ENCODE results near the gene MC1R. TPM values are rescaled to one million over a fixed set of nuclear protein-coding genes. Genes with fewer than 3 reads are reported as not detected.

The MC1R gene
- total RNA-seq, 2 experiments from 2014 or later: 2.0 to 2.5 TPM

- H3K4me3 Mint-ChIP-seq: no peak overlapping the region
- no peaks in the 10 kb centered on the region for H3K9me3 Mint-ChIP-seq
- no peaks in the 10 kb centered on the region for H3K27me3 Mint-ChIP-seq
- intact Hi-C loops (cut with micrococcal nuclease): no loop called here
- TF ChIP-seq, protein P1, sequence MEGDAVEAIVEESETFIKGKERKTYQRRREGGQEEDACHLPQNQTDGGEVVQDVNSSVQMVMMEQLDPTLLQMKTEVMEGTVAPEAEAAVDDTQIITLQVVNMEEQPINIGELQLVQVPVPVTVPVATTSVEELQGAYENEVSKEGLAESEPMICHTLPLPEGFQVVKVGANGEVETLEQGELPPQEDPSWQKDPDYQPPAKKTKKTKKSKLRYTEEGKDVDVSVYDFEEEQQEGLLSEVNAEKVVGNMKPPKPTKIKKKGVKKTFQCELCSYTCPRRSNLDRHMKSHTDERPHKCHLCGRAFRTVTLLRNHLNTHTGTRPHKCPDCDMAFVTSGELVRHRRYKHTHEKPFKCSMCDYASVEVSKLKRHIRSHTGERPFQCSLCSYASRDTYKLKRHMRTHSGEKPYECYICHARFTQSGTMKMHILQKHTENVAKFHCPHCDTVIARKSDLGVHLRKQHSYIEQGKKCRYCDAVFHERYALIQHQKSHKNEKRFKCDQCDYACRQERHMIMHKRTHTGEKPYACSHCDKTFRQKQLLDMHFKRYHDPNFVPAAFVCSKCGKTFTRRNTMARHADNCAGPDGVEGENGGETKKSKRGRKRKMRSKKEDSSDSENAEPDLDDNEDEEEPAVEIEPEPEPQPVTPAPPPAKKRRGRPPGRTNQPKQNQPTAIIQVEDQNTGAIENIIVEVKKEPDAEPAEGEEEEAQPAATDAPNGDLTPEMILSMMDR (IDR thresholded peaks at IDR 0.05): no peak
- H3K36me3 Mint-ChIP-seq (ENCODE audit: low read depth): peaks cover 31% of the 10 kb centered on the region
- ChIA-PET POLR2A (interaction anchor here (0.7 kb wide), 1 partner anchor 23 kb away, joined by 3 read pairs; no protein-coding TSS in a partner anchor), CTCF (no interaction called here)
- DNase-seq (no peak), ATAC-seq (no peak)
- peaks cover 4% of the 10 kb centered on the region for H3K4me1 Mint-ChIP-seq (ENCODE audit: low read depth)
- H3K27ac Mint-ChIP-seq: no peak overlapping the region
These were observed 13.0 kb upstream of the MC1R start for GRCh38 chr16:89905511-89906139.

DNA sequence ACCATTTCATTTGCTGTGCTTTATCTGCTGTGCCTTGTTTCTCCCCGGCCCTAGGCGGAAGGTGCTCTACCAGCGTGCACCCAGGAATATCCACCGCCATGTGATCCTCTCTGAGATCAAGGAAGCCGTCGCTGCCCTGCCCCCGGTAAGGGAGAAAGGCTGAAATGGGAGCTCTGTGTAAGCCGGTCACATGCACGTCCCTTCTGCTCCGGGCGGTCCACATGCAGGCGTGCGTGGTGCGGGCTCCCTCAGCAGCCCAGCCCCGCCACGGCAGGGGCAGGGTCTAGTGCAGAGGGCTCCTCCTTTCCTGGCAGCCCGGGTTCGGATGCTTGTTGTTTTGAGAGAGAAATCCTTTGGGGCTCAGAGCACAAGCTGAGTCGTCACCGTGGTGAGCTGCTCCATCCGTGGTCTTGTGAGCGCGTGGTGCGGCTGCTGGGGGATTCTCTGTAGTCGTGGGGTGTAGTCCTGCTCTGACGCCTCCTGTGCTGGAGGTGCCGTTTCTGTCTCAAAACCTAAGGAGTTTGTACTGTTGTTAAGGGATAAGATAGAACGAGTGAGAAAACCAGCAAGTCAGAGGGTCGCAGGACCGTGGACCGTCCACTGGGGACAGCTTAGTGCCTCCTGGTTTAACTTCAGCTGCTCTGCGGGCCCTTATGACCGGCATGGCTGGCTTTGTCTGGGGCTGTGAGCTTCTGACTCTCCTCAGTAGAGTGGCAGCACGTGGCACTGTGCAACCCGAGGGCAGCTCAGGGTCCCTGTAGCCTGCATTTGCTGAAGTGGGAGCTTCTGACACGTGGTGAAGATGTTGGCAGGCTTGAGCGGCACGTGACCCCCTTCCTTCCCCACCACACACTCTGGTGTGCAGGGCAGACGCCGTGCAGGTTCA is 12.3 kb upstream of the MC1R start:
- ChIA-PET POLR2A (interaction anchor here (0.7 to 2.1 kb wide), 3 partner anchors 12 to 33 kb away, joined by 3 to 8 read pairs (median 3); partner anchors contain the start of genes MC1R and TCF25), CTCF (no interaction called here)
- Mint-ChIP-seq H3K27me3 (no peaks in the 10 kb centered on the region), H3K9me3 (no peaks in the 10 kb centered on the region), H3K4me1 (ENCODE audit: low read depth) (peaks cover 4% of the 10 kb centered on the region), H3K36me3 (ENCODE audit: low read depth) (peaks cover 29% of the 10 kb centered on the region), H3K4me3 (no peak overlapping the region), H3K27ac (no peak overlapping the region)
- intact Hi-C loops (cut with micrococcal nuclease): no loop called here
- ATAC-seq: no peak
- no peak for DNase-seq
- TF ChIP-seq, protein P1 (IDR thresholded peaks at IDR 0.05): no peak

DNA sequence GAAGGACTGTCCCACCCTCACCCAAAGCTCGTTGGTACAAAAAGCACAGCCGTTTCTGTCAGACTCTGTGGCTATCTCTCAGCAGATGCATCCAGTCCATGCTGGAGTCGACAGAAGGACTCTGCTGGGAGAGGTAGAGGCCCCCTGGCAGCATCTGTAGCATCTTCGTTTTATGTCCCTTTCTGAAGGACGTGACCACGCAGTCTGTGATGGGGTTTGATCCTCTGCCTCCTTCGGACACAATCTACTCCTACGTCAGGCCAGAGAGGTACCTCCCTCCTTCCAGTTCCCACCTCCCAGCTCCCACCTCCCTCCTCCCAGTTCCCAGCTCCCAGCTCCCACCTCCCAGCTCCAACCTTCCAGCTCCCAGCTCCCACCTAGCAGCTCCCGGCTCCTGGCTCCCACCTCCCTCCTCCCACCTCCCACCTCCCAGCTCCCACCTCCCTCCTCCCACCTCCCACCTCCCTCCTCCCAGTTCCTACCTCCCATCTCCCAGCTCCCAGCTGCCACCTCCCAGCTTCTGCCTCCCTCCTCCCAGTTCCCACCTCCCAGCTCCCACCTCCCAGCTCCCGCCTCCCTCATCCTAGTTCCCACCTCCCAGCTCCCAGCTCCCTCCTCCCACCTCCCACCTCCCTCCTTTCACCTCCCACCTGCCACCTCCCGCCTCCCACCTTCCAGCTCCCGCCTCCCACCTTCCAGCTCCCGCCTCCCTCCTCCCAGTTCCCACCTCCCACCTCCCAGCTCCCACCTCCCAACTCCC is 11.4 kb upstream of the MC1R start:
- TF ChIP-seq, protein P1 (IDR thresholded peaks at IDR 0.05): no peak
- H3K36me3 Mint-ChIP-seq (ENCODE audit: low read depth): peaks cover 30% of the 10 kb centered on the region
- H3K4me3 Mint-ChIP-seq: no peak overlapping the region
- peaks cover 4% of the 10 kb centered on the region for H3K4me1 Mint-ChIP-seq (ENCODE audit: low read depth)
- no peak overlapping the region for H3K27ac Mint-ChIP-seq
- H3K27me3 Mint-ChIP-seq: no peaks in the 10 kb centered on the region
- CTCF ChIA-PET: interaction anchor here (1.4 to 3.9 kb wide), 3 partner anchors 12 to 114 kb away, joined by 4 to 16 read pairs (median 7); partner anchors contain the start of gene MC1R
- DNase-seq (no peak), ATAC-seq (no peak)
- POLR2A ChIA-PET: interaction anchor here (0.6 to 2.2 kb wide), 6 partner anchors 10 to 201 kb away, joined by 3 to 9 read pairs (median 3); partner anchors contain the start of genes MC1R and TCF25
- no peaks in the 10 kb centered on the region for H3K9me3 Mint-ChIP-seq
- intact Hi-C loops (cut with micrococcal nuclease): no loop called here

DNA sequence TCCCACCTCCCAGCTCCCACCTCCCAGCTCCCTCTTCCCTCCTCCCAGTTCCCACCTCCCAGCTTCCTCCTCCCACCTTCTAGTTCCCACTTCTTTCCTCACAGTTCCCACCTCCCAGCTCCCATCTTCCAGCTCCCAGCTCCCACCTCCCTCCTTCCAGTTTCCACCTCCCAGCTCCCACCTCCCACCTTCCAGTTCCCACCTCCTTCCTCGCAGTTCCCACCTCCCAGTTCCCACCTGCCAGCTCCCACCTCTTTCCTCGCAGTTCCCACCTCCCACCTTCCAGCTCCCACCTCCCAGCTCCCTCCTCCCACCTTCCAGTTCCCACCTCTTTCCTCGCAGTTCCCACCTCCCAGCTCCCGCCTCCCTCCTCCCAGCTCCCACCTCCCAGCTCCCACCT is 10.4 kb upstream of the MC1R start:
- TF ChIP-seq, protein P1 (IDR thresholded peaks at IDR 0.05): no peak
- Mint-ChIP-seq H3K27ac (no peak overlapping the region), H3K27me3 (no peaks in the 10 kb centered on the region), H3K36me3 (ENCODE audit: low read depth) (peaks cover 33% of the 10 kb centered on the region), H3K4me3 (no peak overlapping the region), H3K4me1 (ENCODE audit: low read depth) (peaks cover 4% of the 10 kb centered on the region), H3K9me3 (no peaks in the 10 kb centered on the region)
- ATAC-seq: no peak
- CTCF ChIA-PET: interaction anchor here (1.2 to 3.9 kb wide), 6 partner anchors 11 to 202 kb away, joined by 3 to 25 read pairs (median 6); partner anchors contain the start of genes DEF8 and MC1R
- DNase-seq: no peak
- intact Hi-C loops (cut with micrococcal nuclease): no loop called here
- POLR2A ChIA-PET: interaction anchor here (0.6 to 2.9 kb wide), 8 partner anchors 9 to 202 kb away, joined by 3 to 9 read pairs (median 3); partner anchors contain the start of genes MC1R, TCF25 and TUBB3

Measured in activated CD8-positive, alpha-beta T cell treated with anti-CD3 and anti-CD28 coated beads for 36 hours (primary cell).